ENCODE measurements around the gene MT1G. TPM values are rescaled to one million over a fixed set of nuclear protein-coding genes. Genes with fewer than 3 reads are reported as not detected.

The MT1G gene
- not detected for total RNA-seq

GRCh38 chr16:56667581-56668571 lies at the start of gene MT1G:
Gene MT1G (minus strand): TSS chr16:56668065. CDS start chr16:56667993, 72 bp downstream.

GRCh38 chr16:56681939-56682702 lies 14.3 kb upstream of the MT1G start, which contains the start of gene MT1X:
Gene MT1X (plus strand): TSS chr16:56682470. CDS start chr16:56682541, 71 bp downstream.

GRCh38 chr16:56669005-56669839 lies 1.4 kb upstream of the MT1G start, which contains the start of gene MT1H:
Gene MT1H (plus strand): TSS chr16:56669814. CDS start chr16:56669885, 71 bp downstream.

GRCh38 chr16:56657555-56658326 lies 10.1 kb downstream of the MT1G start, which contains the start of gene MT1F:
Gene MT1F (plus strand): TSS chr16:56657959. CDS start chr16:56658059, 100 bp downstream.

GRCh38 chr16:56651586-56651985 lies 16.3 kb downstream of the MT1G start, which contains the start of gene MT1B:
Gene MT1B (plus strand): TSS chr16:56651886. CDS start chr16:56651954, 68 bp downstream.

GRCh38 chr16:56637814-56638750 lies 29.8 kb downstream of the MT1G start, which contains the start of gene MT1A:
Gene MT1A (plus strand): TSS chr16:56638666. CDS start chr16:56638739, 73 bp downstream.

GRCh38 chr16:56632156-56632847 lies 35.6 kb downstream of the MT1G start, which contains the start of gene MT1M:
Gene MT1M (plus strand): TSS chr16:56632659. CDS start chr16:56632732, 73 bp downstream.

GRCh38 chr16:56625140-56625942 lies 42.5 kb downstream of the MT1G start, which contains the start of gene MT1E:
Gene MT1E (plus strand): TSS chr16:56625781. CDS start chr16:56625852, 71 bp downstream.

Other genes starting within 250 kb of the MT1G start
- gene AMFR, start 242.5 kb downstream of the MT1G start, total RNA-seq: 244 TPM
- gene NUDT21, start 216.7 kb downstream of the MT1G start, total RNA-seq: 225 TPM
- 25.4 TPM for gene OGFOD1, start 216.5 kb downstream of the MT1G start, total RNA-seq
- 126 TPM for gene BBS2, start 148.0 kb downstream of the MT1G start, total RNA-seq
- gene MT4, start 103.0 kb downstream of the MT1G start, total RNA-seq: not detected
- 51.7 TPM for gene MT3, start 78.5 kb downstream of the MT1G start, total RNA-seq
- gene MT2A, start 59.5 kb downstream of the MT1G start, total RNA-seq: 5.1 TPM
- gene MT1E, start 42.3 kb downstream of the MT1G start, total RNA-seq: 9.9 TPM
- gene MT1M, start 35.4 kb downstream of the MT1G start, total RNA-seq: 1.4 TPM
- gene MT1A, start 29.4 kb downstream of the MT1G start, total RNA-seq: not detected
- not detected for gene MT1B, start 16.2 kb downstream of the MT1G start, total RNA-seq
- gene MT1F, start 10.1 kb downstream of the MT1G start, total RNA-seq: 1.8 TPM
- not detected for gene MT1H, start 1.7 kb upstream of the MT1G start, total RNA-seq
- gene MT1X, start 14.4 kb upstream of the MT1G start, total RNA-seq: 14.3 TPM
- gene NUP93, start 62.1 kb upstream of the MT1G start, total RNA-seq: 140 TPM
- gene SLC12A3, start 197.1 kb upstream of the MT1G start, total RNA-seq: not detected